GF-D8 (cell line): ENCODE results near the gene RAB40C.

Experiments
- DNase-seq: peaks from one replicate; lab custom pipeline; 2025; lab: John Stamatoyannopoulos, UW

RAB40C gene, protein sequence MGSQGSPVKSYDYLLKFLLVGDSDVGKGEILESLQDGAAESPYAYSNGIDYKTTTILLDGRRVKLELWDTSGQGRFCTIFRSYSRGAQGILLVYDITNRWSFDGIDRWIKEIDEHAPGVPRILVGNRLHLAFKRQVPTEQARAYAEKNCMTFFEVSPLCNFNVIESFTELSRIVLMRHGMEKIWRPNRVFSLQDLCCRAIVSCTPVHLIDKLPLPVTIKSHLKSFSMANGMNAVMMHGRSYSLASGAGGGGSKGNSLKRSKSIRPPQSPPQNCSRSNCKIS

DNA sequence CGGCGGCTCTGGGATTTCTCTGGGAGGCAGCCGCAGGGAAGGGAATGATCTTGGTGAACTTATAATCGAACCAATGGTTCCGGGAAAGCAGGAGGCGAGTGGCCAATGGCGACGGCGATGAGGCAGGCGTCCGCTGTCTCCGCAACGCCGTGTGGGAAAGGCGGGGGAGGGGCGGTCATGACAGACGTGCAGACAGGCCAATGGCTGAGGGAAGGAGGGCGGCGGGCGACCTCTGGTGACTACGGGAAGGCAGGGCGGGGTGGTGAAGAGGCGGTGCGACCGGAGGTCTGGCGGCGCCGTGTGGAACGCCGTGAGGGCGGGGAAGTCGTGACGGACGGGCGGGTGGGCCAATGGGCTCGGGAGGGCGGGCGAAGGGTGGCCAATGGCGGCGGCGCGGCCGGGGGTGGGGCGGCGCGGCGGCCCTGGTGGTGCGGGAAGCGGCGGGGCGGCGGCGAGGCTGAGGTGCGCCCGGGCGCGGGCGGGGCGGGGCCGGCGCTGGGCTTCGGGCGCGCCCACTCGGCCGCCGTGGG is at the start of gene RAB40C:
Gene RAB40C, plus strand, starts transcription at position 409 of the 530 bp plus-strand sequence. CDS start 226 bp downstream, outside the sequence.
- DNase-seq: peak; percentile 87

DNA sequence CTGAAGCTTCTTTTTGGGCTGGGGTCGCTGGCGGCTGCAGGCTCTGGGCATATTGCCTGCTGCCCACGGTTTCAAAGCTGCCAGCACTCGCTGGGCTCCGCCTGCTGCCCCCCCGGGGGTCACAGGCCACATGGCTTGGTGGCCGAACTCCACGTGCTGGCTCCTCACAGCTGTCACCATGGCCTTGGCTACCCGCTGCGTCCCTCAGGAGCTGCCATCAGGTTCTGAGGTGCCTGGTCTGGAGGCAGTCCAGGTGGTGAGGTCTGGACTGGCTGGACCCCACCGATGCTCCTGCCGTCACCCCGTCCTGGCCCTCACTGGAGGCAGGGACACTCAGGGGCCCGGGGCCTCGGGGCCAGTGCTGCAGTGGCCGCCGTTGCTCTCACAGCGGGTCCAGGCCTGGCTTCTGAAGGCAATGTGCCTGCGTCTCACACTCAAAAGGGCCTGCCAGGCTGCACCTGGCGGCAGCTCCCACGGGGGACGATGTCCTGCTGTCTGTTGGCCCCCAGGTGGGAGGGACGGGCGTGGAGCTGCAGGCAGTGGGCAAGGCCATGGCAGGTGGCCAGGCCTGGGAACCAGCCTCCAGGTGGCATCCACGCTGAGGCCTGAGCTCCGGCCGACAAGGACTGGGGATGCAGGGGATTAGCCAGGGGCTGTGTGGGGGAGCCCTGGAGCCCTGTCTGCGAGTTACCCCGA is 49.1 kb upstream of the RAB40C start:
- DNase-seq: no peak

DNA sequence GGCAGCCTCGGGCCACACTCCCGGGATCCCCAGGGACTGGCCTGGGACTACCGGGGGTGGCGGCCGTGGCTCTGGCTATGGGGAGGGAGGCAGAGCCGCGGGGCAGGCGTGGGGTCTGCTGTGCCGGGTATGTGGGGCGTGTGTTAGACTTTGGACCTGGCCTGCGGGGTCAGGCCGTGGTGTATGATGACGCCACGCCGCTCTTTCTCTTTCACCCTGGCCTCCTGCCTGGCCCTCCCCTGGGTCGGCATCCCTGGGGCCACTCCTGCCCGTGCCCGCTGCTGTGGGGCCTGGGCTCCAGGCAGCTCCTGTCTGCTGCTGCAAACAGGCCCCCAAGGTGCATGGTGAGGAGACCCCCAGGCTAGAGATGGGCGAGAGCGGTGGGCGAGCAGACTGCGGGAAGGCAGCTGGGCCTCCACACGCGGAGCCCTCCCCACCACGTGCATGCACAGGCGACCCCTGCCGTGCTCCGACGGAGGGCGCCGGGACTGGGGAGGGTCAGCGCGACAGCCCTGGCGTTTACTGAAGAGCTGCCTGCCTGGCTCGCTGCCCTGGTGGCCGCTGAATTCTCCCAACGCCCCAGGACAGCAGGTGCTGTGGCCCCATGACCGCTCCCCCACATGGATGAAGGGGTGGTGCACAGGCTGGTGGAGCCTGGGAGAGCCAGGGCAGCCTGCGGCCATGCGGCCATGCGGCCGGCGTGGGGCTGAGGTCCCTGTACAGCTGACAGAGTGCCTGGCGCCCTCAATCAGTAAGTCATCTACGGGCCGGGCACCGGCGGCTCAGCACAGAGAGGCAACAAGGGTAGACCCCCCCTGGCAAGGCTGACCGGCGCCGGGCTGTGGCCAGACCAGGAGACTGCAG is 46.3 kb upstream of the RAB40C start:
- DNase-seq: no peak

DNA sequence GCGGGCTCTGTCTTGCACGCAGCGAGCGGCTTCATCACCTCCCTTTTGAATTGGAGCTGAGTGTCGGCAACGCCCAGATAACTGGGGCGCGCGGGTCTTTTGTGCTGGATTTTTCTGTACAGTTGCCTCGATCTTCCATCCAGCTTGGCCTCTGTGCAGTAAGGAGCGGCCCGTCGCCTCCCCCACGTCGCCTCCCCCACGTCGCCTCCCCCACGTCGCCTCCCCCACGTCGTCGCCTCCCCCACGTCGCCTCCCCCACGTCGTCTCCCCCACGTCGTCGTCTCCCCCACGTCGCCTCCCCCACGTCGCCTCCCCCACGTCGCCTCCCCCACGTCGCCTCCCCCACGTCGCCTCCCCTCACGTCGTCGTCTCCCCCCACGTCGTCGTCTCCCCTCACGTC is 45.3 kb upstream of the RAB40C start:
- no peak for DNase-seq

DNA sequence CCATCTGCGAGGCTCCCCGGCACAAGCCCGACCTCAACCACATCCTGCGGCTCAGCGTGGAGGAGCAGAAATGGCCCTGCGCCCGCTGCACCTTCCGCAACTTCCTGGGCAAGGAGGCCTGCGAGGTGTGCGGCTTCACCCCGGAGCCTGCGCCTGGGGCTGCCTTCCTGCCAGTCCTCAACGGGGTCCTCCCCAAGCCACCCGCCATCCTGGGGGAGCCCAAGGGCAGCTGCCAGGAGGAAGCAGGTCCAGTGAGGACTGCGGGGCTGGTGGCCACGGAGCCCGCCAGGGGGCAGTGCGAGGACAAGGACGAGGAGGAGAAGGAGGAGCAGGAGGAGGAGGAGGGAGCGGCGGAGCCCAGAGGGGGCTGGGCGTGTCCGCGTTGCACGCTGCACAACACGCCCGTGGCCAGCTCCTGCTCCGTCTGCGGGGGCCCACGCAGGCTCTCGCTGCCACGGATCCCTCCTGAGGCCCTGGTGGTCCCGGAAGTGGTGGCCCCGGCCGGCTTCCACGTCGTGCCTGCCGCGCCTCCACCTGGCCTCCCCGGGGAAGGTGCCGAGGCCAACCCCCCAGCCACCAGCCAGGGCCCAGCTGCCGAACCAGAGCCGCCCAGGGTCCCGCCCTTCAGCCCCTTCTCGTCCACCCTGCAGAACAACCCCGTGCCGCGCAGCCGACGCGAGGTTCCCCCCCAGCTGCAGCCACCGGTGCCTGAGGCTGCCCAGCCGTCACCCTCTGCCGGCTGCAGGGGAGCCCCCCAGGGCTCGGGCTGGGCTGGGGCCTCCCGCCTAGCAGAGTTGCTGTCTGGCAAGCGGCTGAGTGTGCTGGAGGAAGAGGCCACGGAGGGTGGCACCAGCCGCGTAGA is 42.7 kb upstream of the RAB40C start:
- peak; percentile 85 for DNase-seq

DNA sequence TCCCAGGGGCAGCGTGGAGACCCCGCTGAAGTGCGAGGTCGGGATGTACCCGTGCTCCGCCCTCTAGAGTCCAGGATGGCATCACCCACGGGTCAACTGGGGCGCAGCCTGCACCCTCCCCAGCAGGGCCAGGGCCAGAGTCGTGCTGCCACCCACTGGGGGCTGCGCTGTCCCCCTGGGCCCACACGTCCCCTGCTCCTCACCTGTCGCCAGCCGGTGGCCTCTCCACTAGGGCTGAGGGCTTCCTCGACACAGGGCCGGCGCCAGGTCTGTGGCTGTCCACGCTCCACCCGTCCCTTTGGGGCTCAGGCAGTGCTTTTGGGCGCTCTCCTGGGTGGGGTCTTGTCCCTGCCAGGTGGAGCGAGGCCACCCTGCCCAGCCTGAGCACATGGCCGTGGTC is 41.3 kb upstream of the RAB40C start:
- DNase-seq: no peak

DNA sequence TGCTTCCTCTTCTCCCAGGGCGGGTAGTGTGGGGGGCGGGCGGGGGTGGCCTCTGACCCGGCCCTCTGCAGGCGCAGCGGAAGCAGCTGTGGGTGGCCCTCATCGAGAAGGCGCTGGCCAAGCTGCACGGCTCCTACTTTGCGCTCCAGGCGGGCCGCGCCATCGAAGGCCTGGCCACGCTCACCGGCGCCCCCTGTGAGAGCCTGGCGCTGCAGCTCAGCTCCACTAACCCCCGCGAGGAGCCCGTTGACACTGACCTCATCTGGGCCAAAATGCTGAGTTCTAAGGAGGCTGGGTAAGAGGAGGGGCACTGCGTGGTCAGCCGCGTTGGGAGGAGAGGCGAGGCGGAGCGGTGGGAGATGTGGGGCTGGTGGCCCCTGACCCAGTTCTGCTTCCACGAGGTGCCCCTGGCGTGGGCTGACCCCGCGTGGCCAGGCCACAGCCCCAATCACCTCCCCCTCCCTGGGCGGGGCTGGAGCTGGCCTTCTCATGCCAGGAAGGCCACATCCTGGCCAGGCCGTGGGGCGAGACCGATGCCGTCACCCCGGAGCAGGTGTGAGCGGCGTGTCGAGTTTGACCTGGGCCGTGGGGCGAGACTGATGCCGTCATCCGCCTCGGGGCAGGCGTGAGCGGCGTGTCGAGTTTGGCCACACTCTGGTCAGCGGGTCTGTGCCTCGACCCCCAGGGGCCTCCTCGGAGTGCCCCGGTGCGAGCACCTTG is 40.2 kb upstream of the RAB40C start:
- DNase-seq: no peak

DNA sequence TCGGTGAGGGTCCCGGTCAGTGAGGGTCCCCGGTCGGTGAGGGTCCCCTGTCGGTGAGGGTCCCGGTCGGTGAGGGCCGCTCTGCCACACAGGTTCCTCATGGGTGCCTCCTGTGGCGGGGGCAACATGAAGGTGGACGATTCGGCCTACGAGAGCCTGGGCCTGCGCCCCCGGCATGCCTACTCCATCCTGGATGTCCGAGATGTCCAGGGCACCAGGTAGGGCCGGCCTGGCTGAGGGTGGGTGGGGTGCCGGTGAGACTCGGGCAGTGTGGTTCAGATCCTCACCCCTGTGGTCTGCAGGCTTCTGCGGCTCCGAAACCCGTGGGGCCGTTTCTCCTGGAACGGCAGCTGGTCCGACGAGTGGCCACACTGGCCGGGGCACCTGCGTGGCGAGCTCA is 38.7 kb upstream of the RAB40C start:
- no peak for DNase-seq

DNA sequence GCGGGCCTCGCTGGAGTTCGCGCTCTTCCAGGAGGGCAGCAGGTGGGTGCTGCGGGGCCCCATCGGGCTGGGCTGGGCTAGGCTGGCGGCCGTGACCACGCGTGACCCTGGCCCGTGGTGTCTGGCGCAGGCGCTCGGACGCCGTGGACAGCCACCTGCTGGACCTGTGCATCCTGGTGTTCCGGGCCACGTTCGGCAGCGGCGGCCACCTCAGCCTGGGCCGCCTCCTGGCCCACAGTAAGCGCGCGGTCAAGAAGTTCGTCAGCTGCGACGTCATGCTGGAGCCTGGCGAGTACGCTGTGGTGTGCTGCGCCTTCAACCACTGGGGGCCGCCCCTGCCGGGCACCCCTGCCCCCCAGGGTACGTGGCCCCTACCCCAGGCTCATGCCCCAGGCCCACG is 37.7 kb upstream of the RAB40C start:
- no peak for DNase-seq

DNA sequence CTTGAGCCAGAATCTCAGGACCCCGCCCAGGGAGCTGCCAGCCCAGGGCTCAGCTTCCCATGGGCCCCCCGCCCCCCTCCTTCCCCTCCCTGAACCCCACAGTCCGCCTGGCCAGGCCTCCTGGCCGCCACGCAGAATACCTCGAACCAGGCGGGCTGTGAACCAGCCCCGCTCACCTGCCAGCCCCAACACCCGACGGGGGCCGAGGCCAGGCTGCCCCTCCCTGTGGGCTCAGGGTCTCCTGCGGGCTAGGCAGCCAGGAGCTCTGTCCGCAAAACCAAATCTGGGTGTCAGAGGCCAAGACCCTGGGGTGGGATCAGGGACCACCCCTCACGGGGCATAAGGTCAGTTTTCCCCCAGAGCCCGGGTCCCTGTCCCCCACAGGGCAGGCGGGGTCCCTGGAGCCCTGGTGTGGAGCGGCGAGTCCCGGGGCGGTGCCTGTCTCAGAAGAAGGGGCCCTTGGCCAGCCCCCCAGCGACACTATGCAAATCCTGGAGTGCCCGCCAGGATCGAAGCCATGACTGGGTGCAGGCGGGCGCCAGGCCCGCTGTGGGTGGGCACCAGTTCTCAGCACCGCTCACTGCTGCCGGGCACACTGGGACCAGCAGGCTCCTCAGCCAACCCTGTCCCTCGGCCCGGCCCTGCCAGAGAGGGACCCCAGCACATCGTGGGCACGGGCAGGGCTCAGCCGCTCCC is 36.1 kb upstream of the RAB40C start:
- no peak for DNase-seq

DNA sequence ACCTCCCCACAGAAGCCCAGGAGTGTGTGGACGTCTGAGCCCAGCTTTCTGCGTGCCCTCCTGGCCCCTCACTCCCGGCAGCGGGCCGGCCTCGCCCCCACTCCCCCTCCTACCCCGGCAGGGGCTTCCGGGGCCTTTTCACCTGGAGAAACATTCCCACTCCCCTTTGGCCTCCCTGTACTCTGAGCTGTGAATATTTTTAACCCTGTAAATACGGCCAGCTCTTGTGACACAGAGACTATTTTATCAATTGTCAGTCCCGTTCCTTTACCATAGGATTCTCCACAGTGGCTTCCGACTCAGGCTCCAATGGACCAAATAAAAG is 35.6 kb upstream of the RAB40C start:
- DNase-seq: no peak

DNA sequence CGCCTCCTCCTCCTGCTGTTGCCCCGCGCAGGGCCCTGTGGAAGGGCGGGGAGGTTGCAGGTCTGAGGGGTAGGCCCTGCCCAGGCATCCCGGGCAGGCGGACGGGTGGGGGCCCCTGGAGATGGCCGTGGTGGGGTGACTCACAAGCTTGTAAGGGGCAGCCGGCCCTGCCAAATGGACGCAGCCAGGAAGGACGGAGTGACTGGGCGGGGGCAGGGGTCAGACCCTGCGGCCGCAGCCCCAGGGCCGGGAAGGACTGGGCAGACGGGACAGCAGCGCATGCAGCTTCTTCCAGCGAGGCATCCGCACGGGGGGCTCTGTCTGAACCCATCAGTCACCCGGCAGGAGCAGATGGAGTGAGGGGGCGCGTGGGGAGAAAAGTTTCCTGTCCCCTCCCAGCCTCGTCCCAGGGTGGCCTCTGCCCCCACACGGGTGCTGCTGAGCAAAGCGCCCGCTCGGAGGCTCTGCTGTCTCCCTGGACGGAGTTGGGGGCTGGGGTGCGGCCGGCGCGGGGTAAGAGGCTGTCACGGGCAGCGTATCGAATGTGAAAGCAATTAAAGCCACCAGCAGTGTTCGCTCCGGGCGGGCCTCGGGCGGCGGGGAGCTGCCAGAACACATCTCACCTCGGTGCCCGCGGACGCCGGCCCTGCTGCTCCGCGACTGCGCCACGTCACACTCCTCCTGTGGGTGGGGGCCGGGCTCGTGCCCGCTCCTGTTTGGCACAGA is 35.1 kb upstream of the RAB40C start:
- no peak for DNase-seq

DNA sequence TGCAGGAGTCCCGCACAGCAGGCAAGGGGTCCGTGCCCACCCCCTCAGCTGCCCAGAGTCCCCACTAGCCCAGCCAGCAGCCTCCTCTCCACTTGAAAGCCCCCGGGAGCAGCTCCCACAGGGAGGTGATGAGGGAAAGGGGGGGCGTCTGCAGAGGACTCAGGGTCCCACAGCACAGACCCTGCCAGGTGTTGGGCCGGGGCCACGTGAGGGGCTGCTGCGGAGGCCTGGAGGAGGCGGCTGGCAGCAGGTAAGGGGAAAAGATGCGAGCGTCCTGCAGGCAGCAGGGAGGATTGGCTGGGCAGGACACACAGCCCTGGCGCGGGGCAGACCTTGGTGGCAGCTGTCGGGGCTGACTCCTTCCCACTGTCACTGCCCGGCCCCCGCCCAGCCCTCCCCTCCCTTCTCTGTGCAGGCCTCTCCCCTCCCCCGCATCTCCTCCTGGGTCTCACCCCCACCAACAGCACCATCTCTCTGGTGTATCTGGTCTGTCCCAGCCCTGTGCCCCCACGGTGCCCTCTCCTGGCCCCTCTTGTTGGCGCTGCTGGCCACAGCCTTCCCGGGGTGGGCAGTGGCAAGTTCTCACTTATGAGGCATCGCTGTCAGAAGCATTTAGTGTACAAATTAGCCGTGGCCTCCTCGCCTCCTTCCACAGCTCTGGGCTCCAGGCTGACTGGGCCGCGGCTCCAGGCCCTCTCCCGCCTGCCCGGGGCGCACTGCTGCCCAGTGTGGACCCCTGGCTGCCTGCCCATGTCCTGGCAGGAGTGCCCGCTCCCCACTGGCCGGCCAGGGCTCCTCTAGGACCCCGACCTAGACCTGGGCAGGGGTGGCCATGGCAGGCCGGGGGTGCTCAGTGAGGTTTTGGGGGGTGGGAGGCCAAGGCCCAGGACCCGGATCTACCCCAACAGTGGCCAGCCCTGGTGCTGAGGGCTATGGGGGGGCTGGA is 34.1 kb upstream of the RAB40C start:
- DNase-seq: no peak

DNA sequence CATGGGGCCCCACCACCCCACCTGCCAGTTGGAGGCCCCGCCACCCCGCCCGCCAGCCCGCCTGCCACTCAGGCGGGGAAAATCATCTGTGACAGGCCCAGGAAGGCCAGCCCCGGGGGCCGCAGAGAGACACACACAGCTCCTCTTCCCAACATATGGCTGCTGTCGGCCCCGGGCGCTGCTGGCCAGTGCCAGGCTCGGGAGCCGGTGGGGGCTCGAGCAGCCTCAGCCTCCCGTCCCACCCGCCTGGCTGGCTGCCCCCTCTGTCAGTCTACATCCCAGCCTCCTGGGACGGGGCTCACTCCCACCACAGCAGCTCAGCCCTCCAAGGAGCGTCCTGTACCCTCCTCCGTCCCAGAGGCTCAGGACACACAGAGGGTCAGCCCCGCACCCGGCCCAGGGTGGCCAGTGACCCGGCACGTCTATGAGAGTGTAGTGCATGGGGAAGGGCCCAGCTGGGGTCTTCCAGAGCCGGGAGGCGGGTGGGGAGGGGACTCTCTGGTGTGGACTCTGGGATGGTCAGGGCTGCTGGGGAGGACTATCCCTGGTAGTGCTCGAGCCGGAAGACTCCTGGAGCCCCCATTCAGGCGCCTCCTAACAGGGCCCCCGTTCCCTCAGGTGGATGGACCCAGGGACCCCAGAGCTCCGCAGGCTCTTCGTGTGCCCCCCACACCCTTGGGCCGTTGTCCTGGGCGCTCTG is 33.2 kb upstream of the RAB40C start:
- DNase-seq: no peak

DNA sequence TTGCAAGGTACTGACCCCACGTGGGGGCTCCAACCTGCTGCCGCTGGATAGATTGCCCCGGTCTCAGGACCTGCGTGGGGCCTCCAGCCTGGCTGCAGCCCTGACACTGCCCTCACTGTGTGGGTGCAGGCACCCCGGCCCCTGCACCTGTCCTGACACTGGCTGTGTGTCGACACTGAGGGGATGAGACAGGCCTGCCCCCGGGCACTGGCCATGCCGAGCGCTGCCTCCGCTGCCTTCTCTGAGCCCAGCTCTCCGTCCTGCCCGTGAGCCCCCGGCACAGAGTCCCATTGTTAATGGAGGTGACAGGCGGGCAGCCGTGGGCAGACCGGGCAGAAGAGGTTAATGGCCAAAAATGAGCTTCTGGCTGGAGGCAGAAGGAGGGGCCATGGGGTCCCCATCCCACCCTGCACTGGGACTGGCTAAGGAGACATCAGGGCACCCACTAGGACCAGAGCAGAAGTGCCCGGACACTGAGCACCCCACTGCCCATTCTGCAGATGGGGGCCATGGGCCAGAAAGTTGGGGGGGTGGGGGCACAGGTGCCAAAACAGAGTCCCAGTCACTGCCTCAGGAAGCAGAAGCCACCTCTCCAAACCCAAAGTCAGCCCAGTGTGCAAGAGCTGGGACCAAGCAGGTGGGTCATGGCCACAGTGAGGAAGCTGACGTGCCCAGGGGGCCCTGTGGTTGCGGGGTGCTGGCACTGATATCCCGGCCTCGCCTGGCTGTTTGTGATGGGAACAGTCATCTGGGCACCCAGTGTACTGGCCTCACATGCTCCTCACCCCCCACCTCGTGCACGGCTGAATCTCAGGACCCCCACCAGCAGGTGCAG is 32.2 kb upstream of the RAB40C start:
- no peak for DNase-seq

DNA sequence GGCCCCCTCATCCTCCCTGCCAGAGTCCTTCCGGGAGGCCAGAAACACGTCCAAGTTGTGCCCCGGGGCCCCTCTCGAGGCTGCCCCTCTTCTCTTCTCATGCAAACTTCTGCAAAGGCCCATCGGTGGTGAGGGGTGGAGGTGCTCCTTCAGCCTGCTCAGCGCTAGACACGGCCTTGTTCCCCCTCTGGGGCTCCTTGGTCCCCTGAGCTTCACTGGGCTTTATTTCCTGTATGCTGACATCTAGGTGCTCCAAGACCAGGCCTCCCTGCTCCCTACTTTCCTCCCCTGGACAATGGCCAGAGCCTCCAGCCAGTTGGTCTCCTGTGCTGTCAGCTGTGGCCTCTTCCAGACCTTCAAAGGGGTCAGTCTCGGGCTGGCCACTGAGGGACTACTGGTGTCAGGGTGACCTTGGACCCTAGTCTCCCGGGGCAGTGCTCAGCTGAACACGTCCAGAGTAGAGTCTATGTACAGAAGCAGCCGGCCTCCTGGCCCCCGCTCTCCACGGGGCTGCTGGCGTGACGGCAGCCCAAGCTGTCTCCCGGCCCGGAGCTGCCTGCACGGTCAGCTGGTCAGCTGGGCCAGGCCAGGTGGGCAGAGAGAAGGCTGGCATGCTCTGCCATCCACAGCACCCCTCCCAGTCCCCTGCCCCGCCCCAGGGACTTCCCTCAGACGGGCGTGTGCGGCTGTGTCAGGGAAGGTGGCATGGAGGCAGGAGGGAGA is 31.4 kb upstream of the RAB40C start:
- no peak for DNase-seq

DNA sequence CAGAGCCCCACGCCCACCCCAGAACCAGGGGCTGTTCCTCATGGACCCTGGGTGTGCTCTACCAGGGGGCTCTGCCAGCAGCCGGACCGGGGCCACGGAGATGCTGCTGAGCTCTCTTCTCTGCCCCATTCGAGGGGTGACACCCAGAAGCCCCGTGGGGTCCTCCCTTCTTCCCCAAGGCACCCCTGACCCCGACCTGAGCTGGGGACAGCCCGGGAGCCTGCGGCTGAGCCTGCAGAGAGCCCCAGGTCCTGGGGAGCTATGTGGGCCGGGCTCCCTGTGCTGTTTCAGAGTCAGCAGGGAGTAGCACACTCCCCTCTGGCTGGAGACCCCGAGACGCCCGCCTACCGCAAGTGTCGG is 30.9 kb upstream of the RAB40C start:
- no peak for DNase-seq
